Small intestine (tissue), 7 donors: ENCODE data around the gene PPFIA2. TPM values are rescaled to one million over a fixed set of nuclear protein-coding genes. Genes with fewer than 3 reads are reported as not detected.

Experiments
- DNase-seq, 2 donors: peaks; one replicate each; pipeline versions ENCODE4 v3.0.0 to v3.0.0-alpha.2; 2013
- FAIRE-seq: peaks from 2 replicates; lab custom pipeline; 2012; peaks lifted over from hg19 to GRCh38; lab: Jason Lieb, UNC
- H3K27ac ChIP-seq, 3 donors: one replicate each; pipeline ENCODE4 v1.5.1; 2013; ENCODE audit warnings: low read length in 2 of 3, mild to moderate bottlenecking in 2 of 3, control low read depth in 1 of 3, inconsistent platforms in 1 of 3, low read depth in 1 of 3, moderate library complexity in 1 of 3
- H3K27me3 ChIP-seq, 3 donors: one replicate each; pipeline ENCODE4 v1.6.1; 2013; ENCODE audit warnings: low read length in 3 of 3, inconsistent platforms in 1 of 3; ENCODE audit not compliant: control insufficient read depth in 3 of 3, insufficient read depth in 3 of 3
- H3K36me3 ChIP-seq, 3 donors: one replicate each; pipeline ENCODE4 v1.6.1; 2013; ENCODE audit warnings: low read length in 3 of 3, inconsistent platforms in 1 of 3, low read depth in 1 of 3, mild to moderate bottlenecking in 1 of 3, moderate library complexity in 1 of 3; ENCODE audit not compliant: control insufficient read depth in 3 of 3, insufficient read depth in 2 of 3
- H3K4me1 ChIP-seq, 3 donors: one replicate each; pipeline ENCODE4 v1.6.1; 2013; ENCODE audit warnings: low read length in 2 of 3, inconsistent platforms in 1 of 3, low read depth in 1 of 3, mild to moderate bottlenecking in 1 of 3, moderate library complexity in 1 of 3; ENCODE audit not compliant: control insufficient read depth in 3 of 3, insufficient read depth in 2 of 3
- H3K4me3 ChIP-seq, 3 donors: one replicate each; pipeline ENCODE4 v1.5.1; 2013; ENCODE audit warnings: low read length in 3 of 3, control low read depth in 1 of 3, inconsistent platforms in 1 of 3, low read depth in 1 of 3, mild to moderate bottlenecking in 1 of 3, moderate library complexity in 1 of 3
- H3K9me3 ChIP-seq, 2 donors: one replicate each; pipeline ENCODE4 v1.6.1; 2013; ENCODE audit warnings: low read depth in 1 of 2, low read length in 1 of 2; ENCODE audit not compliant: control insufficient read depth in 2 of 2, insufficient read depth in 1 of 2
- WGBS, 3 donors: extraction: QIAGEN DNeasy Blood & Tissue Kit; methylation state at CpG; one replicate each; pipeline ENCODE4 v1.1.7; 2013; 5-methylcytosine and 5-hydroxymethylcytosine counted together
- polyA plus RNA-seq, 4 donors: library from polyadenylated mRNA; stranded (reverse) in 3 of 4; unstranded in 1 of 4; fragments of 200-250 nt in 3 of 4; fragments of 120-200 nt in 1 of 4; gene quantifications; one replicate each; pipeline versions ENCODE4 v1.2.1 to v1.2.3, GENCODE V29; 2013
- donor health status: healthy with polysubstance abuse.
- donor health status: control.
- donor health status: control.
- donor health status: Bipolar disorder and iron deficiency.
- donor health status: healthy.

The PPFIA2 gene
- polyA plus RNA-seq, 4 donors: 0.55 to 2.6 TPM; not detected in 2

- Histone ChIP-seq H3K4me1 (no peaks in the 10 kb centered on the region), H3K4me3 (no peak overlapping the region), H3K9me3 (no peaks in the 10 kb centered on the region), H3K27me3 (no peaks in the 10 kb centered on the region), H3K27ac (no peak overlapping the region), H3K36me3 (no peaks in the 10 kb centered on the region)
- DNase-seq (peak; percentile 34 to 39), FAIRE-seq (peak; percentile 97)
- 0 to 7% (median 4%) methylated on average over 1 of the region's 1 CpG for WGBS, 3 donors
Measured at GRCh38 chr12:81644503-81644902, 114.6 kb downstream of the PPFIA2 start.

GRCh38 chr12:81639196-81639595 lies 120.0 kb downstream of the PPFIA2 start:
- Histone ChIP-seq H3K4me1 (no peaks in the 10 kb centered on the region), H3K9me3 (no peaks in the 10 kb centered on the region), H3K36me3 (no peaks in the 10 kb centered on the region), H3K27ac (no peak overlapping the region), H3K27me3 (no peaks in the 10 kb centered on the region), H3K4me3 (no peak overlapping the region)
- WGBS, 3 donors: 50 to 78% (median 78%) methylated on average over 1 of the region's 1 CpG
- FAIRE-seq (no peak), DNase-seq (no peak)

DNA sequence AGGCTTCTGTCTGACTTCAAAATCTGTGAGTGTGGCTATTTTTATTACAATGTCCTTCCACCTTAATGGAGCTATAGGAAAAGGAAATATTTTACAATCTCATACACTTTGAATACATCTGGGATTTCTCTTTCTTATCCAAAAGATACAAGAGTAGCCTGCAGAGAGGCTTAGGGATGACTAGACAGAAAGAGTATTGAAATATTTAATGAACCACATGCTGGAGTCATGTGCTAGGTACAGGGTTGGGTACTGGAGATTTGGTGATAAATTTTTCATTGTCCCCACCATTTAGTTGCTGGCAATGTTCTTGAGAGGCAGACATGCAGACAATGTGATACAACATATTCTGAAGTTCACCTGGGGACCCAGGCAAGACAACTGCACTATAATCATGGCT lies 126.0 kb downstream of the PPFIA2 start:
- no peaks in the 10 kb centered on the region for H3K9me3 ChIP-seq
- DNase-seq (no peak), FAIRE-seq (no peak)
- H3K4me3 ChIP-seq: no peak overlapping the region
- H3K4me1 ChIP-seq: no peaks in the 10 kb centered on the region
- H3K27me3 ChIP-seq: no peaks in the 10 kb centered on the region
- H3K27ac ChIP-seq: no peak overlapping the region
- H3K36me3 ChIP-seq: no peaks in the 10 kb centered on the region

- H3K9me3 ChIP-seq: no peaks in the 10 kb centered on the region
- FAIRE-seq (peak; percentile 85), DNase-seq (peak; percentile 24 to 36)
- H3K27ac ChIP-seq: no peak overlapping the region
- no peaks in the 10 kb centered on the region for H3K36me3 ChIP-seq
- 9 to 21% (median 15%) methylated on average over 4 of the region's 4 CpGs for WGBS, 3 donors
- no peaks in the 10 kb centered on the region for H3K4me1 ChIP-seq
- no peaks in the 10 kb centered on the region for H3K27me3 ChIP-seq
- no peak overlapping the region for H3K4me3 ChIP-seq
Measured at GRCh38 chr12:81627336-81628189, 131.6 kb downstream of the PPFIA2 start.

- Histone ChIP-seq H3K9me3 (no peaks in the 10 kb centered on the region), H3K4me3 (no peak overlapping the region), H3K27ac (no peak overlapping the region), H3K36me3 (no peaks in the 10 kb centered on the region), H3K4me1 (no peaks in the 10 kb centered on the region), H3K27me3 (no peaks in the 10 kb centered on the region)
- 28 to 62% (median 42%) methylated on average over 1 of the region's 1 CpG for WGBS, 3 donors
- no peak for FAIRE-seq
- DNase-seq: no peak
Measured at GRCh38 chr12:81626406-81626805, 132.7 kb downstream of the PPFIA2 start.

GRCh38 chr12:81617915-81618314 lies 141.2 kb downstream of the PPFIA2 start:
- 32 to 44% (median 36%) methylated on average over 2 of the region's 2 CpGs for WGBS, 3 donors
- FAIRE-seq (no peak), DNase-seq (no peak)

GRCh38 chr12:81615026-81615588 lies 144.0 kb downstream of the PPFIA2 start:
- H3K9me3 ChIP-seq: no peaks in the 10 kb centered on the region
- FAIRE-seq: no peak
- 65 to 80% (median 74%) methylated on average over 3 of the region's 3 CpGs for WGBS, 3 donors

More at GRCh38 chr12:81617915-81618314, 141.2 kb downstream of the PPFIA2 start:
- Histone ChIP-seq H3K36me3 (no peaks in the 10 kb centered on the region), H3K9me3 (no peaks in the 10 kb centered on the region), H3K27me3 (no peaks in the 10 kb centered on the region), H3K27ac (no peak overlapping the region), H3K4me3 (no peak overlapping the region), H3K4me1 (no peaks in the 10 kb centered on the region)

GRCh38 chr12:81610955-81611889 lies 147.9 kb downstream of the PPFIA2 start:
- Histone ChIP-seq H3K36me3 (no peaks in the 10 kb centered on the region), H3K4me3 (no peak overlapping the region), H3K27ac (no peak overlapping the region), H3K9me3 (no peaks in the 10 kb centered on the region), H3K27me3 (no peaks in the 10 kb centered on the region), H3K4me1 (no peaks in the 10 kb centered on the region)
- peak in 1 of 2 donors; percentile 9 for DNase-seq
- WGBS, 3 donors: 72 to 83% (median 74%) methylated on average over 18 of the region's 18 CpGs
- FAIRE-seq: no peak

More at GRCh38 chr12:81615026-81615588, 144.0 kb downstream of the PPFIA2 start:
- DNase-seq: no peak
- H3K27ac ChIP-seq: no peak overlapping the region
- H3K36me3 ChIP-seq: no peaks in the 10 kb centered on the region
- H3K4me3 ChIP-seq: no peak overlapping the region
- H3K27me3 ChIP-seq: no peaks in the 10 kb centered on the region
- H3K4me1 ChIP-seq: no peaks in the 10 kb centered on the region
